ENCODE data around the gene PSMD6.

Gene PSMD6

DNA sequence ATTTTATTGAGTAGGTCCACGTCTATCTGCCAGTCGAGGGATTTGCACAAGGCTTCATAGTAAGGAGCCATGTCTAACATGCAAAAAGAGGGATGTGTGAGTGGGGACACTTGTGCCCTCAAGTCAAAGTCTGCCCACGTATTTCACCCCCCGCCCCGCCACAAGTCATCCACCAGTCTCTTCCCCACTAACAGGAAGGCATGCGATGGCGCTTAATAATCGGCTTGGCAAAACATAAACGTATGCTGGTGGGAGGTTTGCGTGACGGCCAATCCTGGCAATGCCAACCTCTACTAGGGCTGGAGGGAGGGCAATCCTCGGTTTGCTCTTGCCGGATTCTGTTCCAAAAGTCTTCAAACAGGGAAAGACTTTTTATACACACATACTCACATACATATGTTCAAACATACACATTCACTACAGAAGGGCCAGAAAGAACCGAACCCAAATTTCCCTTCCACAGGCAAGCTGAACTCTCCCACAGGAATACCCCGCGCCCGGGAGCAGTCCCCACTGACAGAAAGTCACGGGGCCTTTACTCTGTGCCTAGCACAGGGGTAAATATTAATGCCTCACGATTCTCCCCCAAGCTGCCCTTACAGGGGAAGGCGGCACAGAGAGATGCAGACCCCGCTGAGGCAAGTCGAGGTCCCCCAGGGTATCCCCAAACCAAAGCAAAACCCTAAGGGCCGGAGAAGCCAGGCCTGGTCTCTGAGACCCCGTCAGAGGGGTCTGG, 675 bp downstream of the PSMD6 start:
- Histone ChIP-seq H3K9ac (ENCODE audit: insufficient read length, low read depth) (peak overlapping the region; percentile 97), H3K36me3 (ENCODE audit: insufficient read depth, insufficient read length, low read length) (peaks cover 48% of the 10 kb centered on the region), H3K4me1 (ENCODE audit: insufficient read depth, insufficient read length) (peaks cover 4% of the 10 kb centered on the region), H3K27me3 (ENCODE audit: insufficient read depth, insufficient read length) (no peaks in the 10 kb centered on the region), H3K4me3 (ENCODE audit: insufficient read length, low read depth) (peak overlapping the region; percentile 99), H3K9me3 (ENCODE audit: insufficient read depth, low read length) (no peaks in the 10 kb centered on the region)
- no peak for DNase-seq (ENCODE audit: low read depth, low spot score)
- no peak for TF ChIP-seq YY1 (IDR thresholded peaks at IDR 0.05; ENCODE audit: insufficient read depth, insufficient read length)
- TF ChIP-seq SUZ12 (IDR thresholded peaks at IDR 0.05; ENCODE audit: extremely low read depth, insufficient read depth, insufficient read length): no peak
- TF ChIP-seq ZNF274 (IDR thresholded peaks at IDR 0.05; ENCODE audit: low read depth, low read length): no peak

DNA sequence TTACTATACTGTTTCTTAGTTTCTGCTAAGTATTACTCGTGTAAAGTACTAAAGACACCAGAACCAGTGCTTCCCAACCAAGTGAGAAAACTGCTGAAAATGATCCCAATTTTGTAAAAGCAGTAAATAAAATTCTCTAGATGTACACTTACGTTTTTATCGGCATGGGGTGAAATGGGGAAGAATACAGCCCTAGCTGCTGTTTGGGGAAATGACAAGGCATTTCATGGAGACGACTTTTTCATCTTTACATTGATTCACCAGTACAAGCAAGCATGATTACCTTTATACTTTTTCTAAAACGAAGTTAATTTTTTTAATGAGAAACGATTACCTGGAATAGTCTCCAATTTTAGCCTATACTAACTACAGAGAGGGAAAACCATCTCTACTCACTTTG, 1.4 kb downstream of the PSMD6 start:
- Histone ChIP-seq H3K4me3 (ENCODE audit: insufficient read length, low read depth) (peak overlapping the region; percentile 99), H3K4me1 (ENCODE audit: insufficient read depth, insufficient read length) (peaks cover 4% of the 10 kb centered on the region), H3K9ac (ENCODE audit: insufficient read length, low read depth) (no peak overlapping the region), H3K9me3 (ENCODE audit: insufficient read depth, low read length) (no peaks in the 10 kb centered on the region), H3K36me3 (ENCODE audit: insufficient read depth, insufficient read length, low read length) (peaks cover 55% of the 10 kb centered on the region), H3K27me3 (ENCODE audit: insufficient read depth, insufficient read length) (no peaks in the 10 kb centered on the region)
- TF ChIP-seq SUZ12 (IDR thresholded peaks at IDR 0.05; ENCODE audit: extremely low read depth, insufficient read depth, insufficient read length): no peak
- TF ChIP-seq ZNF274 (IDR thresholded peaks at IDR 0.05; ENCODE audit: low read depth, low read length): no peak
- TF ChIP-seq YY1 (IDR thresholded peaks at IDR 0.05; ENCODE audit: insufficient read depth, insufficient read length): no peak
- no peak for DNase-seq (ENCODE audit: low read depth, low spot score)

DNA sequence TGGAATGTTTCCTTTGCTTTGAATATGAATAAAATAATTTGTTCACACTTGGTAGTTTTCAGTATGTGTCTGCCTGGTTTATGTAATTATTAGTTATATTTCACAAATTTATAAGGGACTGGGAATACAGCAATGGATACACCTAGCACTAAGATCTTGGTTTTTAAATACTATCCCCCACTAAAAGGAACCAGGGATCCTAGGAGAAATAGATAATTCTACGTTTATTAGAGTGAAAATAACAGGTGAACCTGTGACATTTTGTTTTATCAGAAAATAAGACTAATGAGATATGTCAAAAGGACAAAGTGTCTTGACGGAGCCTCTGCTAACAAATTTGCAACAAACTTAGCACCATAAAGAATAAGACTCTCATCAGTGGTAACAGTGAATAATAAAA, 3.4 kb downstream of the PSMD6 start:
- H3K36me3 ChIP-seq (ENCODE audit: insufficient read depth, insufficient read length, low read length): peaks cover 74% of the 10 kb centered on the region
- no peaks in the 10 kb centered on the region for H3K27me3 ChIP-seq (ENCODE audit: insufficient read depth, insufficient read length)
- H3K9ac ChIP-seq (ENCODE audit: insufficient read length, low read depth): no peak overlapping the region
- peaks cover 4% of the 10 kb centered on the region for H3K4me1 ChIP-seq (ENCODE audit: insufficient read depth, insufficient read length)
- H3K9me3 ChIP-seq (ENCODE audit: insufficient read depth, low read length): no peaks in the 10 kb centered on the region
- H3K4me3 ChIP-seq (ENCODE audit: insufficient read length, low read depth): no peak overlapping the region
- DNase-seq (ENCODE audit: low read depth, low spot score): no peak
- TF ChIP-seq ZNF274 (IDR thresholded peaks at IDR 0.05; ENCODE audit: low read depth, low read length): no peak
- TF ChIP-seq SUZ12 (IDR thresholded peaks at IDR 0.05; ENCODE audit: extremely low read depth, insufficient read depth, insufficient read length): no peak
- no peak for TF ChIP-seq YY1 (IDR thresholded peaks at IDR 0.05; ENCODE audit: insufficient read depth, insufficient read length)

DNA sequence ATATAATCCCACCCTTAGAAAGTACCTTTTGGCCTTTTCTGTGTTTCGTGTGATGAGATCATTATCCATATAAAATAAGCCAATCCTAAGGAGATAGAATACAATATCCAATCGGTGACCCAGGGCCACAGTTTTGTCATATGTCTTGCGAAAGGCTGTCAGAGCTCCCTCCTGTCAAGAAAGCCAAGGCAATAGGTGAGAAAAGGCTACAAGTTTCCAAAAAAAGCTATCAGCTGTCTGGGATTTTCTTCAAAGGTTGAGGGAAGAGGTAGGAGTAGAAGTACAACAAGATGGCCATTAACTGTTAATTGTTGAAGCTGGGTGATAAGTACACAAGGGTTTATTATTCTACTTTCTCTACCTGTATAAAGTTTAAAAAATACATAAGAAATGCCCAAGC, 4.0 kb downstream of the PSMD6 start:
- Histone ChIP-seq H3K4me1 (ENCODE audit: insufficient read depth, insufficient read length) (peaks cover 4% of the 10 kb centered on the region), H3K27me3 (ENCODE audit: insufficient read depth, insufficient read length) (no peaks in the 10 kb centered on the region), H3K4me3 (ENCODE audit: insufficient read length, low read depth) (no peak overlapping the region), H3K9me3 (ENCODE audit: insufficient read depth, low read length) (no peaks in the 10 kb centered on the region), H3K9ac (ENCODE audit: insufficient read length, low read depth) (no peak overlapping the region), H3K36me3 (ENCODE audit: insufficient read depth, insufficient read length, low read length) (peaks cover 80% of the 10 kb centered on the region)
- DNase-seq (ENCODE audit: low read depth, low spot score): no peak
- no peak for TF ChIP-seq ZNF274 (IDR thresholded peaks at IDR 0.05; ENCODE audit: low read depth, low read length)
- no peak for TF ChIP-seq YY1 (IDR thresholded peaks at IDR 0.05; ENCODE audit: insufficient read depth, insufficient read length)
- no peak for TF ChIP-seq SUZ12 (IDR thresholded peaks at IDR 0.05; ENCODE audit: extremely low read depth, insufficient read depth, insufficient read length)

DNA sequence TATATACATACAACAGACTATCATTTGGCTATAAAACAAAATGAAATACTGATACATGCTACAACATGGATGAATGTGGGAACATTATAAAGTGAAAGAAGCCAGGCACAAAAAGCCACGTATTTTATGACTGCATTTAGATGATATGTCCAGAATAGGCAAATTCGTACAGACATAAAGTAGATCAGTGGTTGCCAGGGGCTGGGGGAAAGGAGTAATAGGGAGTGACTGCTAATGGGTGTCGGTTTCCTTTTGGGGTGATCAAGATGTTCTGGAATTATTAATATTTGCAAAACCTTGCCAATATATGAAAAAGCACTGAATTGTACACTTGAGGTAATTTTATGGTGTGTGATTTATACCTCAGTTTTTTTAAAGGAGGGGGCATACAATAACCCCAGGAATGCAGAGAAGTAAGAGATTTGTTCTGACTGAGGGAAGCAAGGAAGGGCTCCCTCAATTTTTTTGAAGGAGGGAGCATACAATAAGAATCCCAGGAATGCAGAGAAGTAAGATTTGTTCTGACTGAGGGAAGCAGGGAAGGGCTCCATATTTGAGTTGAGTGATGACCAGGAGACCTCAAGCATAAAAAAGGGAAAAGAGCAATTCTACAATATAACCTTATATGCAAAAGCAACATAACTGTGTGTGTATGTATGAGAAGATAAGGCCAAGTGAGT, 6.2 kb downstream of the PSMD6 start:
- no peaks in the 10 kb centered on the region for H3K4me1 ChIP-seq (ENCODE audit: insufficient read depth, insufficient read length)
- no peaks in the 10 kb centered on the region for H3K27me3 ChIP-seq (ENCODE audit: insufficient read depth, insufficient read length)
- DNase-seq (ENCODE audit: low read depth, low spot score): no peak
- H3K36me3 ChIP-seq (ENCODE audit: insufficient read depth, insufficient read length, low read length): peaks cover 95% of the 10 kb centered on the region
- TF ChIP-seq ZNF274 (IDR thresholded peaks at IDR 0.05; ENCODE audit: low read depth, low read length) (no peak), SUZ12 (IDR thresholded peaks at IDR 0.05; ENCODE audit: extremely low read depth, insufficient read depth, insufficient read length) (no peak)
- H3K9me3 ChIP-seq (ENCODE audit: insufficient read depth, low read length): no peaks in the 10 kb centered on the region
- H3K4me3 ChIP-seq (ENCODE audit: insufficient read length, low read depth): no peak overlapping the region
- H3K9ac ChIP-seq (ENCODE audit: insufficient read length, low read depth): no peak overlapping the region

DNA sequence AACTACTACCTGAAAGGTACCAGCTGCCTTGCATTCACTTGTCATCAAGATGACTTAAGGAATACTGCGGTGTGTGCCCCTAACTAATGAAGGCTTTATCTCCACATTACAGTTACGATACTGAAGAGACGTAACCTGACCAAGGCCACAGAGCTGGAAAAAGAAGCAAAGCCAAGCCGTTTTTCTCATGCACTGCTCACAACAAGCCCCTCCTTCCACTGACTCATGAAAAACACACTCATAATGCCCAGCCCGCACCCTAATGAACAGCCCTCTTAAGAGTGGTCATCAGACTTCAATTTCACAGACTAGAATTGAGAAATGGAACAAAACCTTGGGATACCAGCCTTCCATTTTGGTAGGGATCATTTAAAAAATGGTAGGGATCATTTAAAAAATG, 11.6 kb downstream of the PSMD6 start:
- H3K36me3 ChIP-seq (ENCODE audit: insufficient read depth, insufficient read length, low read length): peaks cover 96% of the 10 kb centered on the region

DNA sequence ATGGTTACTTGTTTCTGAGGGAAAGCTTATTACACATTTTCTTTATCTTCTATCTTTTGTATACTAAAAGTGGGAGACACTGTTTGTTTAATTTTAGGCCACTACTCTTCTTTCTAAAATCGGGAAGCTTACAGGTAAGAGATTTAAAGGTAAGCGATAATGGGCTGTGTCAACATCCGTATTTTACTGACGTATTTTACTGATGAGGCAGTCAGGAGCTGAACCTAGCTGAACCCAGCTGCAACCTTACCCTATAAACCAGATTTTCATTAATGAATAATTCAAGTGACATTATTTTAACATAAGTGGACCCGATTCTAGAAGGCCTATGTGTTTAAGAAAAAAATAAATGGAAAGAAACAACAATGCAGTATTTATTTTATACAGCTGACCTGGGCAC, 13.1 kb downstream of the PSMD6 start:
- Histone ChIP-seq H3K36me3 (ENCODE audit: insufficient read depth, insufficient read length, low read length) (peaks cover 98% of the 10 kb centered on the region), H3K9ac (ENCODE audit: insufficient read length, low read depth) (no peak overlapping the region), H3K9me3 (ENCODE audit: insufficient read depth, low read length) (no peaks in the 10 kb centered on the region), H3K27me3 (ENCODE audit: insufficient read depth, insufficient read length) (no peaks in the 10 kb centered on the region), H3K4me3 (ENCODE audit: insufficient read length, low read depth) (no peak overlapping the region), H3K4me1 (ENCODE audit: insufficient read depth, insufficient read length) (no peaks in the 10 kb centered on the region)
- TF ChIP-seq SUZ12 (IDR thresholded peaks at IDR 0.05; ENCODE audit: extremely low read depth, insufficient read depth, insufficient read length) (no peak), ZNF274 (IDR thresholded peaks at IDR 0.05; ENCODE audit: low read depth, low read length) (no peak), YY1 (IDR thresholded peaks at IDR 0.05; ENCODE audit: insufficient read depth, insufficient read length) (no peak)
- DNase-seq (ENCODE audit: low read depth, low spot score): no peak

More for the DNA sequence above, 11.6 kb downstream of the PSMD6 start:
- TF ChIP-seq ZNF274 (IDR thresholded peaks at IDR 0.05; ENCODE audit: low read depth, low read length) (no peak), YY1 (IDR thresholded peaks at IDR 0.05; ENCODE audit: insufficient read depth, insufficient read length) (no peak), SUZ12 (IDR thresholded peaks at IDR 0.05; ENCODE audit: extremely low read depth, insufficient read depth, insufficient read length) (no peak)
- Histone ChIP-seq H3K4me1 (ENCODE audit: insufficient read depth, insufficient read length) (no peaks in the 10 kb centered on the region), H3K9me3 (ENCODE audit: insufficient read depth, low read length) (no peaks in the 10 kb centered on the region), H3K27me3 (ENCODE audit: insufficient read depth, insufficient read length) (no peaks in the 10 kb centered on the region), H3K9ac (ENCODE audit: insufficient read length, low read depth) (no peak overlapping the region), H3K4me3 (ENCODE audit: insufficient read length, low read depth) (no peak overlapping the region)
- no peak for DNase-seq (ENCODE audit: low read depth, low spot score)

All from NT2/D1 (cell line).